Measurements from ENCODE around the gene EGR2. TPM values are rescaled to one million over a fixed set of nuclear protein-coding genes. Genes with fewer than 3 reads are reported as not detected.
"Not testable (repeated sequence)": the region's sequence is repeated elsewhere in the genome, so short reads cannot be mapped to it uniquely, and the experiment has no call there.

The EGR2 gene
- total RNA-seq, 2 experiments from 2014 or later, result 0.67 to 0.92 TPM

DNA sequence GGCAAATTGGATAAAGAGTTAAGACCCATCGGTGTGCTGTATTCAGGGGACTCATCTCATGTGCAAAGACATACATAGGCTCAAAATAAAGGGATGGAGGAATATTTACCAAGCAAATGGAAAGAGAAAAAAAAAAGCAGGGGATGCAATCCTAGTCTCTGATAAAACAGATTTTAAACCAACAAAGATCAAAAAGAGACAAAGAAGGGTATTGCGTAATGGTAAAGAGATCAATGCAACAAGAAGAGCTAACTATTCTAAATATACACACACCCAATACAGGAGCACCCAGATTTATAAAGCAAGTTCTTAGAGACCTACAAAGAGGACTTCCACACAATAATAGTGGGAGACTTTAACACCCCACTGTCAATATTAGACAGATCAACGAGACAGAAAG lies 31.6 kb downstream of the EGR2 start:
- H3K4me3 Mint-ChIP-seq, H3K4me1 Mint-ChIP-seq, POLR2A ChIA-PET, H3K27ac Mint-ChIP-seq, DNase-seq: not testable (repeated sequence)
- CTCF ChIA-PET, result interaction anchor here (0.7 kb wide), 1 partner anchor 177 kb away, joined by 4 read pairs; no protein-coding TSS in a partner anchor
- H3K27me3 Mint-ChIP-seq, result peaks cover 44% of the 10 kb centered on the region
- peaks cover 16% of the 10 kb centered on the region for H3K36me3 Mint-ChIP-seq (ENCODE audit: low read depth)
- peaks cover 23% of the 10 kb centered on the region for H3K9me3 Mint-ChIP-seq

DNA sequence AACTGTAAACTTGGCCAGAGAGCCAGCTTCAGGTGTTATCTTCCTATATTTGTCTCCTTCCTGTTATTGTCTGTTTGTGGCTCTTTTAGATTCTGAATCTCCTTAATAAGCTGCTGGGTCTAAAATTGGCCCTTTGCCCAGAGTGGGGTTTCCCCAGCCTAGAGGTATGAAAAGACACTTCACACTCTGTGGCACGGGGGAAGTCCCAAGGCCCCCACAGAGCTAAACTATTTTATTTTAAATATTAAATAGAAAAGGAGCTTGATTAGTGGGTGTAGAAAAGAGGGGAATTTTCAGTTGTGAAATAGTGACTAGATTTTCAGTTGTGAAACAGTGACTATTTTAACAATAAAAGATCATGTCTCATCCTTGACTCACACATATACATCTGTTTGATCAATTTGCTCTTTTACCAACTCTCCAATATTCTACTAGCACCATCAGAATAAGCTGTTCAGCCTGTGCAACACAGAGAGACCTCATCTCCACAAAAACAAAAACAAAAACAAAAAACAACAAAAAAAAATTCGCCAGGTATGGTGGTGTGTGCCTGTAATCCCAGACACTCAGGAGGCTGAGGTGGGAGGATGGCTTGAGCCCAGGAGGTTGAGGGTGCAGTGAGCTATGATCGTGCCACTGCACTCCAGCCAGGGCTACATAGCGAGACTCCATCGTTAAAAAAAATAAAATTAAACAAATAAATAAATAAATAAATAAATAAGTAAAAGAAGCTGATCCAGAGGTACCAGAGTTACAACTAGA lies 36.5 kb downstream of the EGR2 start:
- peaks cover 15% of the 10 kb centered on the region for H3K9me3 Mint-ChIP-seq
- H3K4me1 Mint-ChIP-seq, result peaks cover 11% of the 10 kb centered on the region
- peak; percentile 50 for DNase-seq
- CTCF ChIA-PET, result interaction anchor here (0.7 to 1.8 kb wide), 7 partner anchors 10 to 1087 kb away, joined by 3 to 4 read pairs (median 3); no protein-coding TSS in a partner anchor
- no peak overlapping the region for H3K27ac Mint-ChIP-seq
- peaks cover 8% of the 10 kb centered on the region for H3K36me3 Mint-ChIP-seq (ENCODE audit: low read depth)
- POLR2A ChIA-PET, result interaction anchor here (0.8 kb wide), 1 partner anchor 10 kb away, joined by 3 read pairs; no protein-coding TSS in a partner anchor
- no peak overlapping the region for H3K4me3 Mint-ChIP-seq
- peaks cover 28% of the 10 kb centered on the region for H3K27me3 Mint-ChIP-seq

DNA sequence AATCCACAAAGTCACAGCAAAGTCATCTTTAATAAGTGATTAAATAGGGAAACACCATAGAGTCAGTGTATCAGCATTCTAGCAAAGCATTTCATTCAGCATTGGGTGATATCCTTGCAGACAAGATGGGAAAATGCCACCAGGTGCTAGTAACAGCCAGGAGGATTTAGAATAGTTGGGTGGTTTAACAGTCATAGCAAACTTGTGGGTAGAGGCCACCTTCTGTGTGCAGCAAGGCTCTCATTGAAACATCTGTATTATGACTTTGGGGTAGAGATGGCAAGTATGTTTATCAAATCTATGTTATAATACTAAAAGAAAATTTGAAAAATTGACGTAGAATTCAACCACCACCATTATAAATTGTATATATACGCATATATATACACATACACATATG lies 38.0 kb downstream of the EGR2 start:
- CTCF ChIA-PET, result no interaction called here
- Mint-ChIP-seq H3K27me3 (peaks cover 22% of the 10 kb centered on the region), H3K4me3 (no peak overlapping the region), H3K36me3 (ENCODE audit: low read depth) (peaks cover 2% of the 10 kb centered on the region), H3K9me3 (peaks cover 2% of the 10 kb centered on the region), H3K4me1 (peaks cover 11% of the 10 kb centered on the region), H3K27ac (no peak overlapping the region)
- POLR2A ChIA-PET, result no interaction called here
- DNase-seq, result no peak

DNA sequence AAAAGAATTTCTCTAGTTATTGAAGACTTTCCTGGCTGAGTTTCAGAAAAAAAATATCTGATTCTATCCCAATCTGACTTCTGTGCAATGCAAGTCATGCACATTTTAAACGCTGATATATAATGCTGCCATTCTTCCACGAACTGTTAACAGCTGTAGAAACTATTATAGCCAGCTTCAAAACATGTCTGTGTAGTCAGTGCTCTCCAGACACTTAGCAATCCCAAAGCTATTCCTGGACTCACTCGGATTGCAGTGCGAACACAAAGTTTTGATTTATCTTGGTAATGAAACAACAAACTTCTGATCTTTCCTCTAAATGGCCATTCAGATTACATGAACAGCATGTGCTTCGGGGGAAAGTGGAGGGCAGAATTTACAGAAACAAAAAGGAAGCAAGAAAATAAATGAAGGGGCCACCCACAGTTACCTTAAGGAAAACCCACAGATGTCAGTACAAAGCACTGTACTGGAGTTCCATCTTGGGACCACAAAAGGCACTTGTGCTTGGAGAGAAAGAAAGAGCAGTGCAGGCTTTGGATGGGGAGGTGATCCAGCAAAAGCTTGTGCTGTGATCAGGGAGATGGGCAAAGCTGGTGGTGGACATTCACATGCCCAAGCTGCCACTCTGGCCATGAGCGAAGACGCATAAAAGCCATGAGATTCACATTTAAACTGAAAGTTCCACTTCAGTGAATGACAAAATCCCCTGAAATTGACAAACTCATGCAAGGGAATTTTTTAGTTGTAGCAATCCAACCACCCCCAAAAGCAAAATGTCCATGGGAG lies 43.8 kb downstream of the EGR2 start:
- Mint-ChIP-seq H3K4me1 (no peaks in the 10 kb centered on the region), H3K9me3 (peaks cover 2% of the 10 kb centered on the region), H3K36me3 (ENCODE audit: low read depth) (no peaks in the 10 kb centered on the region), H3K27ac (no peak overlapping the region), H3K27me3 (peaks cover 8% of the 10 kb centered on the region), H3K4me3 (no peak overlapping the region)
- no peak for DNase-seq
- CTCF ChIA-PET, result interaction anchor here (0.9 to 1.7 kb wide), 2 partner anchors 12 to 32 kb away, joined by 3 read pairs; no protein-coding TSS in a partner anchor
- POLR2A ChIA-PET, result no interaction called here

DNA sequence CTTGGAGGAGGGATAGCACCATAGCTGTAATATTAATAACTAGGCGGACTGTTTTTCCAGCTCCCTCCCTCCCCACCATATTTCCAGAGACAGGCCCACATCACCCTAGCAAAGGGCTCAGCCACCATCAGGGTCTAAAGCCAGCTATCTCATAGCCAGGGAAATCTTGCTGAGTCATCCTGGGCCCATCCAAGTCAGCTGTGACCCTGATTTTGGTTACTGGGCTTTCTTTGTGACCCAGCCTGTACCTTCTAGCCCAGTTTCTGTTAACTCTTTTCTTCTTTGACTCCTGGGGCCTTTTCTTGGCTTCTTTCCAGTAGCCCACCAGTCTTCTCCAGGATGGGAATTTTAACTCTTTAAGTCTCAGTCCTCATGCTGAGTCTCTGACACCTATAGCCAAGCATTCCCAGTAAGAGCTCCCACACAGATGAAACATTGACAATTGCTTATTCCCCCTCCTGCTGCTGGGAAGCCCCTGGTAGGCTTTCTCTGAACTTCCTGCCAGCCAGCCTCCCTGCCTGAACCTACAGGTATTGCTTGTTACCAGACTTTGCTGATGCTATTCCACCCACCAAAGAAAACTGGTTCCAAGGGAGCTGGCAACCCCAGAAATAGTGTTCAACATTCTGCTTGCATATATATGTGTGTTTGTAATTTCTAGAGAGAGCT lies 46.5 kb downstream of the EGR2 start:
- H3K9me3 Mint-ChIP-seq, result no peaks in the 10 kb centered on the region
- POLR2A ChIA-PET, result no interaction called here
- H3K4me3 Mint-ChIP-seq, result no peak overlapping the region
- H3K4me1 Mint-ChIP-seq, result peaks cover 6% of the 10 kb centered on the region
- peaks cover 8% of the 10 kb centered on the region for H3K27me3 Mint-ChIP-seq
- no peak for DNase-seq
- H3K27ac Mint-ChIP-seq, result no peak overlapping the region
- H3K36me3 Mint-ChIP-seq (ENCODE audit: low read depth), result no peaks in the 10 kb centered on the region
- CTCF ChIA-PET, result interaction anchor here (0.7 to 1.7 kb wide), 5 partner anchors 9 to 65 kb away, joined by 3 to 4 read pairs (median 3); partner anchors contain the start of gene EGR2

DNA sequence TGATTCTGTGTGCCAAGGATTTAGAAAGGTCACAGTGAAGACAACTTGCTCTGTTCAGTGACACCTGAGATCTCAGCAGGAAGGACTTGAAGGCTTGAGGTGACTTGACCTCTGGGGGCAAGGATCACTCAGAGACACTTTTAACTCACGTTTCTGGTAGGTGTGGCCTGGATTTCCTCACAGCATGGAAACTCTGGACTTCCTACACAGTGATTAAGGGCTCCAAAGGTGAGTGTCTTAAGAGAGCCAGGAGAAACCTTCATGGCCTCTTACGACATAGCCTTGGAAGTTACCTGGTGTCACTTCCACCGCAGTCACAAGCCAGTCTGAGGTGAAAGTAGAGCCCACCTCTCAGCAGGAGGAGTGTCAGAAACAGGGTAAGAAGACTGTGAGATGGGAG lies 49.8 kb downstream of the EGR2 start:
- no peak for DNase-seq
- H3K36me3 Mint-ChIP-seq (ENCODE audit: low read depth), result no peaks in the 10 kb centered on the region
- H3K4me1 Mint-ChIP-seq, result peaks cover 6% of the 10 kb centered on the region
- no peak overlapping the region for H3K4me3 Mint-ChIP-seq
- no peaks in the 10 kb centered on the region for H3K27me3 Mint-ChIP-seq
- H3K27ac Mint-ChIP-seq, result no peak overlapping the region
- H3K9me3 Mint-ChIP-seq, result no peaks in the 10 kb centered on the region
- ChIA-PET POLR2A (no interaction called here), CTCF (no interaction called here)

DNA sequence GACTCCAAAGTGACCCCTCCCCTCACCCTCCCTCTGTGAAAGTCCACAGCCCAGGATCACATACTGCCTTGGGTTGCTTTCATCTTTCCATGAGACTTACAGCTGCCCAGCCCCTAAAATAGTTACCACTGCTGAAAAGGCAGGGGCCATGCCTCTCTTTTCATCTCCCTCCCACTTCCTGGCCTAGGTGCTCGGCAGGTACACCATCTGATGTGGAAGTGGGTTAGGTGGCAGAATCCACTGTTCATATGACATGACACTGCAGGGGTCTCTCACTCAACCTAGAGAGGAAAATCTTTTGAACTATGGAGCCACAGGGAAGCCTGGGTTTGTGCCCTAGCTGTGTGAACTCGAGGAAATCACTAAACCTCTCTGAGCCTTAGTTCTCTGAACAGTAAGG lies 50.4 kb downstream of the EGR2 start:
- Mint-ChIP-seq H3K27me3 (no peaks in the 10 kb centered on the region), H3K4me1 (peaks cover 10% of the 10 kb centered on the region), H3K9me3 (no peaks in the 10 kb centered on the region), H3K27ac (no peak overlapping the region), H3K36me3 (ENCODE audit: low read depth) (no peaks in the 10 kb centered on the region), H3K4me3 (no peak overlapping the region)
- CTCF ChIA-PET, result no interaction called here
- POLR2A ChIA-PET, result no interaction called here
- no peak for DNase-seq

DNA sequence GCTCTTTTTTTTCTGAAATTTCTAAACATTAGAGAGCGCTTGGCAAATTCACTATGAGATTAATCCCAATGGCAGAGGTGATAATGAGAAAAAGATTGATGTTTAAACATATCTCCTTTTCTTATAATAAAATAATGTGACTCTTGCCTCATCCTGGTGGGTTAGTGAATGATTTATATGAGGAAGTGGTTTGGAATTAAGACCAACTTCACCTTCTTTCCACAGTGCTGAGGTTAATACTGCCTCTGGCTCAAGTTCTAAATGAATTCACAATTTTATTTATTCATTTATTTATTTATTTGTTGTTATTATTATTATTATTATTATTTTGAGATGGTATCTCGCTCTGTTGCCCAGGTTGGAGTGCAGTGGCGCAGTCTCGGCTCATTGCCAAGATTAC lies 52.2 kb downstream of the EGR2 start:
- H3K4me3 Mint-ChIP-seq, result no peak overlapping the region
- no peaks in the 10 kb centered on the region for H3K9me3 Mint-ChIP-seq
- POLR2A ChIA-PET, result no interaction called here
- H3K36me3 Mint-ChIP-seq (ENCODE audit: low read depth), result no peaks in the 10 kb centered on the region
- no peak for DNase-seq
- CTCF ChIA-PET, result no interaction called here
- peaks cover 10% of the 10 kb centered on the region for H3K4me1 Mint-ChIP-seq
- no peak overlapping the region for H3K27ac Mint-ChIP-seq
- H3K27me3 Mint-ChIP-seq, result no peaks in the 10 kb centered on the region

DNA sequence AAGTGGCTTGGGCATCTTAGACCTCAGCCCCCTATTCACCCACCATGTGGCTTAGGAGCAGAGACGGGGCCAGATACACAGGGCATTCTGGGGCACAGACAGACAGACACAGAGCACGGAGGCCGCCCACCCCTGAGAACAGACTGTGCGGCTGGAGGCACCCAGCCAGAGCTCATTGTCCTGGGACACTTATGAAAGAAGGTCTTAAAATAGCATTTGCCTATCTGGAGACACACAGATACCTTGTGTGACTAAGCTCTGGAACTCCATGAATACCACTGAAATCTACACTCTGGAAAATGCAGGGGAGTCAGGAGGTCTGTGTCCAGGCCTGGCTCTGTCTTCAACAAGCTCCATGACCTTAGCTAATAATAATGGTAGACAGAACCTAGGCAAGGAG lies 53.0 kb downstream of the EGR2 start:
- CTCF ChIA-PET, result no interaction called here
- H3K36me3 Mint-ChIP-seq (ENCODE audit: low read depth), result peaks cover 4% of the 10 kb centered on the region
- H3K4me3 Mint-ChIP-seq, result no peak overlapping the region

More for the DNA sequence above, 53.0 kb downstream of the EGR2 start:
- no peaks in the 10 kb centered on the region for H3K9me3 Mint-ChIP-seq
- POLR2A ChIA-PET, result no interaction called here
- no peak for DNase-seq
- H3K27ac Mint-ChIP-seq, result no peak overlapping the region
- H3K4me1 Mint-ChIP-seq, result peaks cover 10% of the 10 kb centered on the region
- no peaks in the 10 kb centered on the region for H3K27me3 Mint-ChIP-seq

Other genes with a start within 250 kb of the EGR2 start
- gene ADO, start 11.6 kb downstream of the EGR2 start, total RNA-seq, result 10 to 100 TPM; 18.2 to 19.7 TPM